Measurements from ENCODE around the gene LRRC8E.

DNA sequence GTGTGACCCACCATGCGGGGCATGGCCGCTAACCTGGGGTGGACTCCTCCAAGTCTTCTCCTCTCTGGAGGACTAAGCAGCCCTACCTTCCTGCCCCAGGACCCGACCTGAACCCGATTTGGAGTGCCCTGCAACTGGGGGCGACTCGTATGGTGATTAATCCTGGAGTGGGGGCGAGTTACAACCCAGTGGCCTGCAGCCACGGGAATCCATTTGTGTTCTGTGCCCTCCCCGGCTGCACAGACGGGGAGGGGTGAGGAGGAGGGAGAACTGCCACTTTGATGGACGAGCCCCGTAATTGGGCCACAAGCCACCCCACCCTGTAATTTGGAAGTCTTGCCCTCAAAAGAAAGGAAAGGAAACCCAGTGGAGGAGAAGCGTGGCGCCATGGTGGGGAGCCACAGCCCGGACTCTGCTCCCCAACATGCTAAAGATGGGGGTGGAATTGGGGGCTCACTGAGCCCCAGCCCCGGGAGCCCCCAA lies 32.2 kb upstream of the LRRC8E start:
- no peak for TF ChIP-seq POLR2A (IDR thresholded peaks at IDR 0.05; ENCODE audit: low read depth, low read length)
- TF ChIP-seq POLR2AphosphoS5 (IDR thresholded peaks at IDR 0.05; ENCODE audit: low read depth, low read length) = no peak
- TF ChIP-seq PAX5 (IDR thresholded peaks at IDR 0.05; ENCODE audit: insufficient read depth, low read length, severe bottlenecking) = no peak
